Stimulated activated memory B cell treated with anti-CD40 and anti-IgM and Interleukin-4, amounts not matched to agents 10 μg/mL and 1 μg/mL and 100 μg/mL, for 72 hours (primary cell): Measurements from ENCODE around the gene NCAN.
"Not testable (repeated sequence)": the region's sequence is repeated elsewhere in the genome, so short reads cannot be mapped to it uniquely, and the experiment has no call there.

Experiments
- ATAC-seq: fragments of 150-1000 bp; cut with Tn5 transposase; 2 replicates; pipeline ENCODE4 v1.10.0; 2021
- H3K27ac Mint-ChIP-seq: one replicate; pipeline ENCODE4 v1.8.0; 2022; ENCODE audit warnings: mild to moderate bottlenecking, mixed read lengths
- H3K27me3 Mint-ChIP-seq: one replicate; pipeline ENCODE4 v1.8.0; 2022; ENCODE audit warnings: mixed read lengths
- H3K36me3 Mint-ChIP-seq: one replicate; pipeline ENCODE4 v1.8.0; 2022; ENCODE audit warnings: mixed read lengths
- H3K4me1 Mint-ChIP-seq: one replicate; pipeline ENCODE4 v1.8.0; 2022; ENCODE audit warnings: mixed read lengths
- H3K4me3 Mint-ChIP-seq: one replicate; pipeline ENCODE4 v1.8.0; 2022; ENCODE audit warnings: mild to moderate bottlenecking, moderate library complexity, mixed read lengths
- H3K9me3 Mint-ChIP-seq: one replicate; pipeline ENCODE4 v1.8.0; 2022; ENCODE audit warnings: mixed read lengths

NCAN gene

GRCh38 chr19:19207637-19208572, 3.9 kb upstream of the NCAN start:
- no peaks in the 10 kb centered on the region for H3K36me3 Mint-ChIP-seq
- H3K9me3 Mint-ChIP-seq, result peaks cover 9% of the 10 kb centered on the region
- peaks cover 33% of the 10 kb centered on the region for H3K4me1 Mint-ChIP-seq
- peaks cover 65% of the 10 kb centered on the region for H3K27me3 Mint-ChIP-seq
- no peak overlapping the region for H3K4me3 Mint-ChIP-seq
- no peak overlapping the region for H3K27ac Mint-ChIP-seq
- ATAC-seq, result no peak

- Mint-ChIP-seq H3K4me3 (no peak overlapping the region), H3K9me3 (peaks cover 9% of the 10 kb centered on the region), H3K4me1 (peaks cover 36% of the 10 kb centered on the region), H3K36me3 (no peaks in the 10 kb centered on the region), H3K27ac (no peak overlapping the region), H3K27me3 (peaks cover 80% of the 10 kb centered on the region)
- peak; percentile 28 for ATAC-seq
These were observed 2.4 kb upstream of the NCAN start for GRCh38 chr19:19209372-19209771.

- H3K27me3 Mint-ChIP-seq, result peaks cover 85% of the 10 kb centered on the region
- H3K4me3 Mint-ChIP-seq, result no peak overlapping the region
- no peak for ATAC-seq
- peaks cover 3% of the 10 kb centered on the region for H3K9me3 Mint-ChIP-seq
- no peaks in the 10 kb centered on the region for H3K36me3 Mint-ChIP-seq
- H3K4me1 Mint-ChIP-seq, result peaks cover 24% of the 10 kb centered on the region
- no peak overlapping the region for H3K27ac Mint-ChIP-seq
These were observed 1.2 kb downstream of the NCAN start for GRCh38 chr19:19212916-19213315.

- H3K4me3 Mint-ChIP-seq, result no peak overlapping the region
- H3K4me1 Mint-ChIP-seq, result peaks cover 23% of the 10 kb centered on the region
- peaks cover 3% of the 10 kb centered on the region for H3K9me3 Mint-ChIP-seq
- no peak overlapping the region for H3K27ac Mint-ChIP-seq
- ATAC-seq, result no peak
- H3K27me3 Mint-ChIP-seq, result peaks cover 85% of the 10 kb centered on the region
- H3K36me3 Mint-ChIP-seq, result no peaks in the 10 kb centered on the region
These were observed 1.8 kb downstream of the NCAN start for GRCh38 chr19:19213426-19214158.

- peaks cover 89% of the 10 kb centered on the region for H3K27me3 Mint-ChIP-seq
- no peak overlapping the region for H3K4me3 Mint-ChIP-seq
- H3K4me1 Mint-ChIP-seq, result peaks cover 23% of the 10 kb centered on the region
- no peaks in the 10 kb centered on the region for H3K36me3 Mint-ChIP-seq
- H3K9me3 Mint-ChIP-seq, result peaks cover 3% of the 10 kb centered on the region
- no peak overlapping the region for H3K27ac Mint-ChIP-seq
- no peak for ATAC-seq
These were observed 2.4 kb downstream of the NCAN start for GRCh38 chr19:19214159-19214490.

GRCh38 chr19:19214892-19215291, 3.1 kb downstream of the NCAN start:
- H3K9me3 Mint-ChIP-seq, result peaks cover 3% of the 10 kb centered on the region
- no peaks in the 10 kb centered on the region for H3K36me3 Mint-ChIP-seq
- ATAC-seq, result no peak
- H3K4me3 Mint-ChIP-seq, result no peak overlapping the region
- no peak overlapping the region for H3K27ac Mint-ChIP-seq
- peaks cover 23% of the 10 kb centered on the region for H3K4me1 Mint-ChIP-seq
- H3K27me3 Mint-ChIP-seq, result peaks cover 84% of the 10 kb centered on the region

- Mint-ChIP-seq H3K9me3 (peaks cover 3% of the 10 kb centered on the region), H3K27ac (no peak overlapping the region), H3K4me3 (no peak overlapping the region), H3K36me3 (no peaks in the 10 kb centered on the region), H3K27me3 (peaks cover 76% of the 10 kb centered on the region), H3K4me1 (peaks cover 23% of the 10 kb centered on the region)
- ATAC-seq, result no peak
These were observed 4.0 kb downstream of the NCAN start for GRCh38 chr19:19215792-19216191.

GRCh38 chr19:19217099-19217498, 5.3 kb downstream of the NCAN start:
- Mint-ChIP-seq H3K9me3 (peaks cover 3% of the 10 kb centered on the region), H3K27me3 (peaks cover 65% of the 10 kb centered on the region), H3K4me3 (no peak overlapping the region), H3K27ac (no peak overlapping the region), H3K36me3 (no peaks in the 10 kb centered on the region), H3K4me1 (peaks cover 23% of the 10 kb centered on the region)
- ATAC-seq, result no peak

- peaks cover 47% of the 10 kb centered on the region for H3K27me3 Mint-ChIP-seq
These were observed 7.2 kb downstream of the NCAN start for GRCh38 chr19:19218911-19219310.

GRCh38 chr19:19221000-19221399, 9.2 kb downstream of the NCAN start:
- not testable (repeated sequence) for H3K9me3 Mint-ChIP-seq, H3K27ac Mint-ChIP-seq, ATAC-seq, H3K4me3 Mint-ChIP-seq, H3K36me3 Mint-ChIP-seq
- Mint-ChIP-seq H3K27me3 (peaks cover 46% of the 10 kb centered on the region), H3K4me1 (peaks cover 21% of the 10 kb centered on the region)

More at GRCh38 chr19:19218911-19219310, 7.2 kb downstream of the NCAN start:
- no peaks in the 10 kb centered on the region for H3K36me3 Mint-ChIP-seq
- H3K9me3 Mint-ChIP-seq, result peaks cover 3% of the 10 kb centered on the region
- H3K4me1 Mint-ChIP-seq, result peaks cover 14% of the 10 kb centered on the region
- no peak overlapping the region for H3K4me3 Mint-ChIP-seq
- no peak for ATAC-seq
- no peak overlapping the region for H3K27ac Mint-ChIP-seq

- no peak for ATAC-seq
- Mint-ChIP-seq H3K9me3 (no peaks in the 10 kb centered on the region), H3K27me3 (peaks cover 49% of the 10 kb centered on the region)
These were observed 11.3 kb downstream of the NCAN start for GRCh38 chr19:19223060-19223459.

GRCh38 chr19:19223636-19224035, 11.9 kb downstream of the NCAN start:
- Mint-ChIP-seq H3K4me1 (peaks cover 14% of the 10 kb centered on the region), H3K9me3 (no peaks in the 10 kb centered on the region), H3K36me3 (no peaks in the 10 kb centered on the region), H3K27me3 (peaks cover 54% of the 10 kb centered on the region), H3K4me3 (no peak overlapping the region), H3K27ac (no peak overlapping the region)
- ATAC-seq, result no peak

More at GRCh38 chr19:19223060-19223459, 11.3 kb downstream of the NCAN start:
- Mint-ChIP-seq H3K27ac (no peak overlapping the region), H3K4me1 (peaks cover 14% of the 10 kb centered on the region), H3K4me3 (no peak overlapping the region), H3K36me3 (no peaks in the 10 kb centered on the region)

- Mint-ChIP-seq H3K9me3 (no peaks in the 10 kb centered on the region), H3K36me3 (no peaks in the 10 kb centered on the region), H3K4me1 (peaks cover 14% of the 10 kb centered on the region), H3K27ac (no peak overlapping the region), H3K4me3 (peak overlapping the region; percentile 29), H3K27me3 (peaks cover 54% of the 10 kb centered on the region)
- ATAC-seq, result no peak
These were observed 12.5 kb downstream of the NCAN start for GRCh38 chr19:19224150-19224851.

- H3K36me3 Mint-ChIP-seq, result no peaks in the 10 kb centered on the region
- H3K9me3 Mint-ChIP-seq, result no peaks in the 10 kb centered on the region
- H3K27ac Mint-ChIP-seq, result peak overlapping the region; percentile 61
- H3K4me1 Mint-ChIP-seq, result peaks cover 14% of the 10 kb centered on the region
- peaks cover 57% of the 10 kb centered on the region for H3K27me3 Mint-ChIP-seq
- H3K4me3 Mint-ChIP-seq, result peak overlapping the region; percentile 69
- peak; percentile 80 for ATAC-seq
These were observed 13.2 kb downstream of the NCAN start for GRCh38 chr19:19224852-19225494.

GRCh38 chr19:19226204-19226603, 14.4 kb downstream of the NCAN start:
- Mint-ChIP-seq H3K36me3 (no peaks in the 10 kb centered on the region), H3K4me1 (peaks cover 14% of the 10 kb centered on the region), H3K9me3 (no peaks in the 10 kb centered on the region), H3K27me3 (peaks cover 57% of the 10 kb centered on the region), H3K4me3 (no peak overlapping the region), H3K27ac (no peak overlapping the region)
- ATAC-seq, result no peak
